ENCODE results near the gene SRGAP3.

DNA sequence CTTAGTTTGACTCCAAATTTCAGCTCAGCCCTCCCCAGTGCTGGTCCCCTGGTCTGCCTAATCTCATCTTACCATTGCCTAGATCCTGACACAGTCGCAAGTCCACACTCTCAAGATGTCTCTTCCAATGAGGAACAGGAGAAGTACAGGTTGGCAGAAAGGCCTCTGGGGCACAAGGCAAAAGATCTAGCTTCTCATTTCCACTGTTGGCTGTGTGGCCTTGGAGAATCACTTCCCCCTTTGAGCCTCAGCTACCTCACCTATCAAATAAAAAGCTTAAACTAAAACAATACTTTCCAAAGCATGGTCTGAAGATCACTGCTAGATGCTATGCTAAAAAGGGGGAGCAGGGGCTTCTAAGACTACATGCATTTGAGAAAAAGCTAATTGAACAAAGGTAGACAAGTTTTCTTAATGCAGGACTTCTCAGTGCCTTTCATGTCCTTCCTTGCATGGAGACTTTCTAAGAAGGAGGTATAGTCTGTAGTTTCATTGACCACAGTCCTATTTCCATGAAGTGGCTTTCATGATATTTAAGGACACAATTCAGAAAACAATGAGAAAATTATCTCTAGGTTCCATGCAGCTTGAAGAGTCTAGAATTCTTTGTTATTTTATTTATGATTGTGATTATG is 168.1 kb downstream of the SRGAP3 start:
- TF ChIP-seq, protein P1, sequence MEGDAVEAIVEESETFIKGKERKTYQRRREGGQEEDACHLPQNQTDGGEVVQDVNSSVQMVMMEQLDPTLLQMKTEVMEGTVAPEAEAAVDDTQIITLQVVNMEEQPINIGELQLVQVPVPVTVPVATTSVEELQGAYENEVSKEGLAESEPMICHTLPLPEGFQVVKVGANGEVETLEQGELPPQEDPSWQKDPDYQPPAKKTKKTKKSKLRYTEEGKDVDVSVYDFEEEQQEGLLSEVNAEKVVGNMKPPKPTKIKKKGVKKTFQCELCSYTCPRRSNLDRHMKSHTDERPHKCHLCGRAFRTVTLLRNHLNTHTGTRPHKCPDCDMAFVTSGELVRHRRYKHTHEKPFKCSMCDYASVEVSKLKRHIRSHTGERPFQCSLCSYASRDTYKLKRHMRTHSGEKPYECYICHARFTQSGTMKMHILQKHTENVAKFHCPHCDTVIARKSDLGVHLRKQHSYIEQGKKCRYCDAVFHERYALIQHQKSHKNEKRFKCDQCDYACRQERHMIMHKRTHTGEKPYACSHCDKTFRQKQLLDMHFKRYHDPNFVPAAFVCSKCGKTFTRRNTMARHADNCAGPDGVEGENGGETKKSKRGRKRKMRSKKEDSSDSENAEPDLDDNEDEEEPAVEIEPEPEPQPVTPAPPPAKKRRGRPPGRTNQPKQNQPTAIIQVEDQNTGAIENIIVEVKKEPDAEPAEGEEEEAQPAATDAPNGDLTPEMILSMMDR (IDR thresholded peaks at IDR 0.05): no peak
- no peak for TF ChIP-seq POLR2A (IDR thresholded peaks at IDR 0.05)
